Vagina (tissue), 2 donors: Measurements from ENCODE around the gene FBH1.
"Not testable (repeated sequence)": the region's sequence is repeated elsewhere in the genome, so short reads cannot be mapped to it uniquely, and the experiment has no call there.

Experiments
- CTCF ChIP-seq, 3 experiments: fragments of 450-650 bp in 2 of 3; fragments of 200-600 bp in 1 of 3; sonication (generic) in 1 of 3; IDR thresholded peaks; one replicate each; pipeline ENCODE4 v1.5.1; 2017 to 2019; ENCODE audit warnings: antibody characterized with exemption in 3 of 3, mild to moderate bottlenecking in 2 of 3, moderate library complexity in 2 of 3
- POLR2AphosphoS5 ChIP-seq, 2 donors: sonication (generic); formaldehyde crosslinking; IDR thresholded peaks; one replicate each; pipeline ENCODE4 v1.9.0; 2017; ENCODE audit warnings: antibody characterized with exemption in 2 of 2, mild to moderate bottlenecking in 2 of 2, low read depth in 1 of 2; ENCODE audit not compliant: insufficient read depth in 1 of 2

GRCh38 chr10:5867091-5867615 is 22.9 kb upstream of the FBH1 start:
- TF ChIP-seq POLR2AphosphoS5 (IDR thresholded peaks at IDR 0.05; ENCODE audit: insufficient read depth in 1 of 2, low read depth in 1 of 2); CTCF (IDR thresholded peaks at IDR 0.05): not testable (repeated sequence)
